Measurements from ENCODE around the gene ZNF296.

ZNF296 gene

GRCh38 chr19:45079063-45079910 lies 3.0 kb upstream of the ZNF296 start, which contains the start of gene GEMIN7:
TSS of gene GEMIN7 (plus strand) at chr19:45079260. CDS start at chr19:45090115, 10,855 bp downstream.
- peak; percentile 59 for DNase-seq

- no peak for DNase-seq
Measured at GRCh38 chr19:45078390-45079062, 2.2 kb upstream of the ZNF296 start.

GRCh38 chr19:45076851-45077730 lies 813 bp upstream of the ZNF296 start:
- DNase-seq = no peak

GRCh38 chr19:45075301-45076028 lies 813 bp downstream of the ZNF296 start:
- no peak for DNase-seq

- DNase-seq = no peak
Measured at GRCh38 chr19:45074744-45075300, 1.5 kb downstream of the ZNF296 start.

GRCh38 chr19:45071969-45072790 lies 4.1 kb downstream of the ZNF296 start:
- no peak for DNase-seq

- no peak for DNase-seq
Measured at GRCh38 chr19:45071545-45071938, 4.7 kb downstream of the ZNF296 start.

GRCh38 chr19:45070861-45071544 lies 5.3 kb downstream of the ZNF296 start:
- DNase-seq = no peak

- DNase-seq = no peak
Measured at GRCh38 chr19:45070214-45070613, 6.1 kb downstream of the ZNF296 start.

- no peak for DNase-seq
Measured at GRCh38 chr19:45069056-45069455, 7.2 kb downstream of the ZNF296 start.

GRCh38 chr19:45068041-45068440 lies 8.2 kb downstream of the ZNF296 start:
- DNase-seq = no peak

GRCh38 chr19:45066921-45067661 lies 9.2 kb downstream of the ZNF296 start:
- no peak for DNase-seq

- DNase-seq = no peak
Measured at GRCh38 chr19:45063851-45064801, 12.2 kb downstream of the ZNF296 start.

GRCh38 chr19:45061965-45062364 lies 14.3 kb downstream of the ZNF296 start:
- DNase-seq = no peak

GRCh38 chr19:45059258-45059965 lies 16.9 kb downstream of the ZNF296 start:
- DNase-seq = peak; percentile 68

- no peak for DNase-seq
Measured at GRCh38 chr19:45058622-45059159, 17.6 kb downstream of the ZNF296 start.

- DNase-seq = no peak
Measured at GRCh38 chr19:45057444-45057843, 18.8 kb downstream of the ZNF296 start.

GRCh38 chr19:45056831-45057230 lies 19.4 kb downstream of the ZNF296 start:
- no peak for DNase-seq
